ENCODE measurements around the gene XCL2.

XCL2 gene

DNA sequence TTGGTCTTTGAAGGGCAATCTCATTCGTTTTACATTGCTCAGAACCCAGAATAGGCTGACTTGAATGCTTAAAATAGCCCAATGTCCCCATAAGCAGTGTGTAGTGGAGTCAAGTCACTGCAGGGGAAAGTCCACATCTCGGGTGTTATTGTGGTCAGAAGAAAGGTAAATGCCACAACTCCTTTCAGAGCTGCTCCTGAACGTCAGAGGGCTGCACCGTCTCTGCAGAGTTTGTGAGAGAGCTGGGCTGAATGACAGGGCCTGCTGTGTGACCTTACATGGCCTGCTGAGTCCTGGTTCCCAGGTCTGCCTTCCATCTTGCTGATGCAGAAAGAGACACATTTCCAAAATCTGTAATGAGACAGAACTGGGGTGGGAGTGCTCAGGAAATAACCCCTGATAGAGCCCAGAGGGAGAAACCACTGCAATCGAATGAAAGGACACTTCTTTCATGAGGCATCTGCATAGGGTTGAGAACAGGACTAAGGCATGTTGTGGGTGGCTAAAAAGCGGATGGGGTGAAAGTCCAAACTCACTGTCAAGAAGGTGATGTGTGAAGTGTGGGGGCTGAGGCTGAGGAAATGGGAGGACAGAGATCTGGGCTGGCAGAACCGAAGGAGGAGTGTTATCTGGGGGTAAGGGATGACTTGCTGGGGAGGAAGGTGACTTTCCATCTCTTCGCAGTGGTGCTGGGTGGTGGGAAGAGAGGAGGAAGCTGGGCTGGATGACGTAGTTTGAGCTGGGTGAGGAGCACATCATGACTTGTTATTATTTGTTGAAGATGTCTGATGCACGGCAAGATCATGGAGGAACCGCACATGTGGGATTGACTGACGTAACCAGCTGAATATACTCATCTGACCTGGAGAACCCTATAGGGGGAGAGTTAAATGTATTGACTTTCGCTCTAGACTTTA lies 33.7 kb downstream of the XCL2 start:
- CTCF ChIA-PET, result no interaction called here
- H3K4me3 ChIP-seq (ENCODE audit: low read depth, low read length), result no peak overlapping the region
- TF ChIP-seq, protein P1, sequence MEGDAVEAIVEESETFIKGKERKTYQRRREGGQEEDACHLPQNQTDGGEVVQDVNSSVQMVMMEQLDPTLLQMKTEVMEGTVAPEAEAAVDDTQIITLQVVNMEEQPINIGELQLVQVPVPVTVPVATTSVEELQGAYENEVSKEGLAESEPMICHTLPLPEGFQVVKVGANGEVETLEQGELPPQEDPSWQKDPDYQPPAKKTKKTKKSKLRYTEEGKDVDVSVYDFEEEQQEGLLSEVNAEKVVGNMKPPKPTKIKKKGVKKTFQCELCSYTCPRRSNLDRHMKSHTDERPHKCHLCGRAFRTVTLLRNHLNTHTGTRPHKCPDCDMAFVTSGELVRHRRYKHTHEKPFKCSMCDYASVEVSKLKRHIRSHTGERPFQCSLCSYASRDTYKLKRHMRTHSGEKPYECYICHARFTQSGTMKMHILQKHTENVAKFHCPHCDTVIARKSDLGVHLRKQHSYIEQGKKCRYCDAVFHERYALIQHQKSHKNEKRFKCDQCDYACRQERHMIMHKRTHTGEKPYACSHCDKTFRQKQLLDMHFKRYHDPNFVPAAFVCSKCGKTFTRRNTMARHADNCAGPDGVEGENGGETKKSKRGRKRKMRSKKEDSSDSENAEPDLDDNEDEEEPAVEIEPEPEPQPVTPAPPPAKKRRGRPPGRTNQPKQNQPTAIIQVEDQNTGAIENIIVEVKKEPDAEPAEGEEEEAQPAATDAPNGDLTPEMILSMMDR (IDR thresholded peaks at IDR 0.05; ENCODE audit: insufficient read depth, low read length, missing control alignments), result no peak
- DNase-seq (ENCODE audit: low read depth, low spot score), result no peak
- POLR2A ChIA-PET, result no interaction called here

DNA sequence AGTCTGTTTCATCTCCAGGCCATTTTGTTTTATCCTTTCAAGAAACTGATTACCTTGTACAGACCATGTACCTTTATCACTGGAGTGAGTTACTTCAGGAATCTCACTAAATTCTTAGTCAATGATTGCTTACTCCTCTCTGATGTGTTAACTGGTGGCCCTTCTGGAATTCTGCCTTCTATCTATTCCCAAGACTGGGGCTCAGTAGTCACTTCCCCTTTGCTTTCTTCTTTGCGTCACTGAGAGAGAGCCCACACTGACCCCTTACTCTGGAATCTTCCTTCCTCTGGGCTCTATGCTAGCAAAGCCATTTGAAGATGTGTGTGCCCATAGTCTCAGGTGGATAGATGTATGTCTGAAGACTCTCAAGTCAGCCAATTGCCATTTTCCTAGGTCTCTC lies 34.6 kb downstream of the XCL2 start:
- POLR2A ChIA-PET, result no interaction called here
- no peak for DNase-seq (ENCODE audit: low read depth, low spot score)
- CTCF ChIA-PET, result no interaction called here
- TF ChIP-seq, protein P1 (IDR thresholded peaks at IDR 0.05; ENCODE audit: insufficient read depth, low read length, missing control alignments), result no peak
- H3K4me3 ChIP-seq (ENCODE audit: low read depth, low read length), result no peak overlapping the region

GRCh38 chr1:168507828-168508227 lies 36.0 kb downstream of the XCL2 start:
- no peak overlapping the region for H3K4me3 ChIP-seq (ENCODE audit: low read depth, low read length)
- no peak for DNase-seq (ENCODE audit: low read depth, low spot score)
- TF ChIP-seq, protein P1 (IDR thresholded peaks at IDR 0.05; ENCODE audit: insufficient read depth, low read length, missing control alignments), result no peak
- ChIA-PET POLR2A (no interaction called here), CTCF (no interaction called here)

GRCh38 chr1:168507231-168507630 lies 36.6 kb downstream of the XCL2 start:
- TF ChIP-seq, protein P1 (IDR thresholded peaks at IDR 0.05; ENCODE audit: insufficient read depth, low read length, missing control alignments), result no peak
- ChIA-PET POLR2A (no interaction called here), CTCF (no interaction called here)
- no peak overlapping the region for H3K4me3 ChIP-seq (ENCODE audit: low read depth, low read length)
- no peak for DNase-seq (ENCODE audit: low read depth, low spot score)

GRCh38 chr1:168506204-168506819 lies 37.5 kb downstream of the XCL2 start:
- no peak for DNase-seq (ENCODE audit: low read depth, low spot score)
- POLR2A ChIA-PET, result no interaction called here
- no peak overlapping the region for H3K4me3 ChIP-seq (ENCODE audit: low read depth, low read length)
- CTCF ChIA-PET, result interaction anchor here (1.4 to 2.2 kb wide), 2 partner anchors 66 to 164 kb away, joined by 5 to 6 read pairs; no protein-coding TSS in a partner anchor
- TF ChIP-seq, protein P1 (IDR thresholded peaks at IDR 0.05; ENCODE audit: insufficient read depth, low read length, missing control alignments), result no peak

DNA sequence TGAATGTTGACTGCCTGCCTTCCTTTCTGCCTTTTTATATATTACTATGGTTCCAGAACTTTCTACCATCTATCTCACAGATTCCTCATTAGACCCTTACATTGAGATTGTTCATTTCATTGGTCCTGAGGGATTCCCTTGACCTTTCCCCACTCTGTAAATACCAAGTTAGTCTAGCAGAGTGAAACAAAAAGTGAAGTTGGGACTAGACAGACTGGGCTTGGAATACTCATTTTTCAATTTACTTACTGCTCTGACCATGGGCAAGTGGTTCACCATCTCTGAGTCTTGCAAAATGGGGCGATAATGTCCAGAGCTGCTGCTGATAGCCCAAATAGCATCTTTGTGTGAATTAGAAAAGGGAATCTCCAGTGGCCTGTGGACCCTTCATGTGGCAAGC lies 38.8 kb downstream of the XCL2 start:
- H3K4me3 ChIP-seq (ENCODE audit: low read depth, low read length), result no peak overlapping the region
- TF ChIP-seq, protein P1 (IDR thresholded peaks at IDR 0.05; ENCODE audit: insufficient read depth, low read length, missing control alignments), result no peak
- ChIA-PET CTCF (interaction anchor here (1.4 to 2.2 kb wide), 2 partner anchors 65 to 162 kb away, joined by 5 to 6 read pairs; no protein-coding TSS in a partner anchor), POLR2A (no interaction called here)
- DNase-seq (ENCODE audit: low read depth, low spot score), result no peak

All from AG04449 (cell line).